ENCODE measurements around the gene FOXN3.

The FOXN3 gene

DNA sequence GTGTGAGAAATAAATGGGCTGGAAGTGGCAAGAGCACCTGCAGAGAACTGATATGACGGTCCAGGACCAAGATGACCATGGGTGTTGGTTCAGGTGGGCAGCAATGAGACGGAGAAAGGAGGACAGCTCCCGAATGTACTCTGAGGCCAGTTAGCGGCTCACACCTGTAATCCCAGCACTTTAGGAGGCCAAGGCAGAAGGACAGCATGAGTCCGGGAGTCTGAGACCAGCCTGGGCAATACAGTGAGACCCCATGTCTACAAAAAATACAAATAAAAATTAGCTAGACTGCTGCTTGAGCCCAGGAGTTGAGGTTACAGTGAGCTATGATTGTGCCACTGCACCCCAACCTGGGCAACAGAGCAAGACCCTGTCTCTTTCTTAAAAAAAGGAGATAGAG is 60.1 kb downstream of the FOXN3 start:
- no peak for DNase-seq

GRCh38 chr14:89356496-89356895 is 60.5 kb downstream of the FOXN3 start:
- no peak for DNase-seq

DNA sequence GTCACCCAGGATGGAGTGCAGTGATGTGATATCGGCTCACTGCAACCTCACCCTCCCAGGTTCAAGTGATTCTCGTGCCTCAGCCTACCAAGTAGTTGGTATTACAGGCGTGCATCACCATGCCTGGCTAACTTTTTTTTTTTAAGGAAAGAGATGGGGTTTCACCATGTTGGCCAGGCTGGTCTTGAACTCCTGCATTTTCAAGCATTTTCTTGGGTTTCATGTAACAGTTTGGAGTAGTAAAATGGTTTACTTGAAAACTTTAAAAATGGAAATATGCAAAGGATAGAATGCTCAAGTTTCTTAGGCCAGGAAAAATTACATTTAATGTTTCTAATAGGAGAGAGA is 63.3 kb downstream of the FOXN3 start:
- DNase-seq, result no peak

DNA sequence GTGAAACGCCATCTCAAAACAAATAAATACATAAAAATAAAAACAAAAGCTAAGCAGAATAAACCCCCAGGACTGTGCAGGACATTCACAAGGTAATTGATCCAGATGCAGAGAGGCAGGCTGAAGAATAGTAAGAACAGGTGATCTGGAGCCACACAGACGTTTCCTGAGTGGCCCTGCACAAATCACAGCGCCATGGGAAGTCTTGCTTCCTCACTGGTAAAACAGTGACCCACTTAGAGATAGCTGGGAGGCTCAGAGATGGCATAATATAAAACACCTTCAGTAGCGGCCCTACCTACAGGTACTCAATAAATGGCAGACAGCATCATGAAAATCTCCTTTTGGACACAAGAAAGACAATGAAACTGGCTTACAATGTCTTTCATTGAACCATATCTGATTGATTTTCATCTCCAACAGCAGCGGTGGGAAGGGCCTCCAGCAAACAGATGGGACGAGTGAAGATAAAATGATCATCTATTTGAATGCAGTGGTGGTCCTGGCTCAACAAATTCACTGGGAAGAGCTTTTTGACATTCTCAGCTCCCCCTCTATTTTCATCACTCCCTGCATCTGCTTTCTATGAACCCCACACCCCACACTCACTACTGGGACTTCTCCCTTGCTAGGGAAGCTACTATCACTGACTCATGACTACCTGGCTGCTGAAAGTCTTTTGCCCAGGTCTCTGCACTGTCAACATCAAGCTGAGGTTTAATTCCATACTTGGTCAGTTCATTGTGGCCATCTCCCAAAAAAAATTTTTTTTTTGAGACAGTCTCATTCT is 63.9 kb downstream of the FOXN3 start:
- no peak for DNase-seq

DNA sequence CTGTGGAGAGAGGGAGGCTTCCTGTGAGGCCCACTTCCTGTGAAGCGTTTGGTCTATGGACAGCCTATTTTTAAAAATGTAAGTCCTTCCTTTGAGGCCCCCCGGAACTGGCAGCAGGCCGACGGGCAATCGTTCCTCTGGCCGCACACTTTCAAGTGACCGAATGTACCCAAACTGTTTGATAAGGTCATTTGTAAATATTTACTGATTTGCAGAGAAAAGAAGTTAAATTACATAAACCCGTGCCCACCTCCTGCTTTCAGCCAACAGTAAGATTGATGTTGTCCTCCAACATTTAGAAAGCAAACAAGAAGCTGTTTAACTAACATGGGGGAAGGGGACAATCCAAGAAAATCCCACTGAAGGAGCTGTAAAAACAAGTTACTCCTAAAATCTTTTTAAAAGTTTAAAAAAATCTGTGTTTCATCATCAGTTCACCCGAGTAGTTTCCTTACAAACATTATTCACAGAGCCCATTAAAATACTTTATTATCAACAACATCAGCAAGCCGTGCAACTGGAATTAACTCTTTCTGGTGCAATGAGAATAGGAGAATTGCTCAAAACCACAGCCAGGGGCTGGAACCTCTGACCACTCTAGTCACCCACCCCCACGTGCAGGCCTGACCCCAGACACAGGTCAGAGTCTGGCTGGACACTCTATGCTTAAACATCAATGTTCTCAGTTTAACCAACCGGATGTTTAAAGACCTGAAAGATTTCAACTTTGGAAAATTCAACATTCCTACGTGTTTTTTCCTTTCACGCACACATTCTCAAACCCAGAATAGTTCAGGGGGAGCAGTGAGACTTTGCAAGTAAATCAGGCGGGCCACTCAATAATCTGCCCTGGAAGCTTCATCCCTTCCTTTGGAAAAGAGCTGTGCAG is 65.3 kb downstream of the FOXN3 start:
- DNase-seq, result no peak

- DNase-seq, result no peak
Measured at GRCh38 chr14:89351221-89351515, 65.9 kb downstream of the FOXN3 start.

DNA sequence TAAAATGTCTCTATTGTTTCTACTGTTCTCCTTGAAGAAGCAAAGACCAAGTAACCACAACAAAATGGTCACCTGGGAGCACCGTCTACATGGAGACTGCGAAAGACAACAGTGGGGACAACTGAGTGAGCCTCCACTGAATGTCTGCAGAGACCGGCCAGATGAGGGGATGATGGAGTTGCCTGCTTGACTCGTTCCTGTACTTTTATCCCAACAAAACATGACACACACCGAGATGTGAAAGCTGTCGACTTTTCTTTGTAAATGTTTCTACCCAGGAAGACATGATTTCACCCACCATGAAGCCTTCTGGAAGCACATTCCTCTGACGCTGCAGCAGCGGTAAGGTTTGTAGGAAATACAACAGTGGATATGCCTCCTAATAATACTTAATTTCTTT is 66.9 kb downstream of the FOXN3 start:
- DNase-seq, result no peak

DNA sequence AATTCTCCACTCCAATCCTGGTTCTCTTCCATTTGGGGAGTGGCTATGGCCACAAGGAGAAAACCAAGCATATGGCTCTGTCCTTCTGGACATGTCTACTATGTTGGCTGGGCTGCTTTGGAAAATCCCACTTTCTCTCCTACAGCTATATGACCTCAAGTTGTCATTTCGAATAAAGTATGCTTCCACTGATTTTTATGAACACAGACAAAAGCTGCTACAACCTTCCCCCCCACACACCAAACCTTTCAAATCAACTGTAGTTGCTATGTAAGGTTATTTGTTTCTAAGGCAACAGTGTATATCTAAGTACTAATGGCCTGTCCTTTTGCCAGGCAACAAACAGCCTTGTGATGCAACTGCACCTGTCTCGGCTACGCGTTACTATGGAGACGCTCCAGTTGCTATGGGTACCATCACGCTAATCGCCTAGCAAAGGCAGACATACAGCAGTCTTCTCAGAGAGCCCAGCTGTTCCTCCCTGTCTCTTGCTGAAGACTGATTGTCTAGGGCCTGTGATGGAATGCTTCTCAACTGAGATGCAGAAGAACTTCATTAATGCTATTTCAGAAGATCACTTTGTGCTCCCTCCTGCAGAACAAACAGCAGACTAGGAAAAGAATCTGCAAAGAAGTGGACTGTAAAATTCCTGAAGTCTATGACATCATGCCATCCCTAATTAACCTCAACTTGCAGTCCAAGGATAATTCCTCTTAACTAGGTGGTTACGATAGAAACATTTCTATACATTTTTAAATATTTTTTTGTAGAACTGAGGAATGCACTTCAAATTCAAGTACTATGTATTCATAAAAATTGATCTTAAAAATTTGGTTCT is 67.6 kb downstream of the FOXN3 start:
- peak; percentile 91 for DNase-seq

DNA sequence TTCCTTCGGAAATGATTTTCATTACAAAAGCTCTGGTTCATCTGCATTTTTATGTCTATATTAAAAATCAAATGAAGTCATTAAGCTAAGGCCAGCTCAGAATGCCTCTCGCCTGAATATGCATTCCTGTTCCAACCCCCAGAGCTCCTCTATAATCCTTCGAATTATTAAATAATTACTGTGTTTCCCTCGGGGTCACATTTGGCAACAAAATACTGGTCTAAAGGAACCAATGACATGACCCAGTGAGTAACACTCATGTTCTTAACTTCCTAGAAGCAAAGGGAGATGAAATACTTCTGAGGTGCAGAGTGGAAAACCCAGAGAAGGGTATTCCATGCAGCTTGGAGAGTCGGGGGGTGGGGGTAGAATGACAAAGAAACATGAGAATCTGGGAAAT is 68.3 kb downstream of the FOXN3 start:
- DNase-seq, result no peak

GRCh38 chr14:89347885-89348284 is 69.1 kb downstream of the FOXN3 start:
- no peak for DNase-seq

- no peak for DNase-seq
Measured at GRCh38 chr14:89344920-89345254, 72.1 kb downstream of the FOXN3 start.

- no peak for DNase-seq
Measured at GRCh38 chr14:89343356-89343755, 73.7 kb downstream of the FOXN3 start.

DNA sequence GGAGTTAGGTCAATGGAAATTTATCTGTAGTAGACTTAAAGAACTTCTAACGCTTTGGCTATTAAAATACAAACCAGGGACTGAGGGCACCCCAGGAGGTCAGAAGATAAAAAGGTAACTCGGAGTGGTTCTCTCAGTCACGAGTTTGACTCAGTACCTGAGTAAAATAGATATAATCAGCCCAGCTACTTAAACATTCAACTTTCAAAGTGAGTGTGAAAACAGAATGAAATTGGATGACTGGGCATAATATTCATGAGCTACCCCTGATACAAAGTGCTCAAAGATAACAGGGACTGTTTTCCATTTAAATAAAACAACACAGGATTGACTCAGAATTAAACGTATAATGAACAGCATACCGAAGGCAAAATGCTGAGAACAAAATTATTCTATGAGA is 75.0 kb downstream of the FOXN3 start:
- DNase-seq, result no peak

DNA sequence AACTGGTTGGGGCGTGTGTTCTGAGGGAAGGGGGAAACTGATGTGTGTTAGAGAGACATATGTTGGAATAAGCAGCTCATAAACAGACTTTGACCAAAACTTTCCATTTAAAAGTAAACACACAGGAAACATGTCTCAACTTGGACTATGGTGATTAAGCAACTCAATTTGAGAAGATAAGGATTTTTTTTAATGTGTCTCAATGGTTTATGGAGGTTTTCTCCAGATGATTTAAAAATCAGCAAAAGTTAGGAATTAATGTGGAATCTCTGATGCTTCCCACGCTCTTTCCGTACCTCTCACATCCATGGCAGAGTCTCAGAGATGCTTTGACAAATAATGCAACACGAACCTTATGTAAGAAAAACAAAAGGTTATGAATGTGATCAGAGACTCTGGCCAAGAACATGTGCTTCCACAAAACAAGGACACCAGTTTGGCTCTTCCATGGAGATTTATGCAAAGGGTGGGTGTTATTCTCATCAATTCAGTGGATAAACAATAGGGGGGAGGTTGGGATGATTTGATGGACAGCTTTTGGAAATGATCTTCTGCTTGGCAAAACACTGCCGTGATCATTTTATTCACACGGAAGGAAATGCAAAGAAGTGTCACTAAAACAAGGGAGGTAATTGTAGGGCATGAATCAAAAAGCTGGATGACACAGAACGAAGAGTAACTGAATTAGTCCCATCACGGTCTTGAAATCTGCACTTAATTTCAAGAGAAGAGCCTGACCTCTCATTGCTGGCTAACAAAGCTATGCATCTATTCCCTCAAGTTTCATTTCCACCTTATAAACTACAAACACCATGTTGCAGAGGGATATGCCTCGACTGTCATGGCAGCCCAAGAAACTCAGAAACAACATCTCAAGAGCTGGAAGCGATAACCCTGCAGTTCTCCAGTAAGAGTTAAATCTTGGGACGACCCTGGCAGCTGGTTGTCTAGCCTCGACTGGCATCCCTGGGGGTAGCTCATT is 76.5 kb downstream of the FOXN3 start:
- DNase-seq, result no peak

- DNase-seq, result no peak
Measured at GRCh38 chr14:89339579-89339978, 77.5 kb downstream of the FOXN3 start.

- DNase-seq, result no peak
Measured at GRCh38 chr14:89339158-89339557, 77.9 kb downstream of the FOXN3 start.

GRCh38 chr14:89336338-89336737 is 80.7 kb downstream of the FOXN3 start:
- DNase-seq, result no peak

- no peak for DNase-seq
Measured at GRCh38 chr14:89332031-89332430, 85.0 kb downstream of the FOXN3 start.

- DNase-seq, result no peak
Measured at GRCh38 chr14:89331398-89331797, 85.6 kb downstream of the FOXN3 start.

- no peak for DNase-seq
Measured at GRCh38 chr14:89330236-89331002, 86.6 kb downstream of the FOXN3 start.

- no peak for DNase-seq
Measured at GRCh38 chr14:89327771-89328212, 89.2 kb downstream of the FOXN3 start.

- no peak for DNase-seq
Measured at GRCh38 chr14:89325959-89326358, 91.1 kb downstream of the FOXN3 start.

Data from NCI-H2029 (cell line).